ENCODE measurements around the gene MTOR. TPM values are rescaled to one million over a fixed set of nuclear protein-coding genes. Genes with fewer than 3 reads are reported as not detected.
A peak's percentile ranks its signal among the peaks of the same experiment; 100 is the strongest.
"Not testable (repeated sequence)": the region's sequence is repeated elsewhere in the genome, so short reads cannot be mapped to it uniquely, and the experiment has no call there.

The MTOR gene
- total and polyA plus RNA-seq, 10 donors, result 12.5 to 50.9 (median 35.5) TPM

GRCh38 chr1:11065796-11066195 is 196.6 kb downstream of the MTOR start:
- Histone ChIP-seq H3K9me3 (peaks cover 0 to 5% (median 0%) of the 10 kb centered on the region in 8 donors), H3K27me3 (replicated peaks in 1 of 7) (no peaks in the 10 kb centered on the region), H3K36me3 (peaks cover 0 to 79% (median 60%) of the 10 kb centered on the region in 6 donors), H3K4me1 (peaks cover 5 to 22% (median 11%) of the 10 kb centered on the region in 6 donors), H3K4me3 (no peak overlapping the region), H3K27ac (no peak overlapping the region)
- intact Hi-C loops (cut with DNase I; ENCODE audit: low total_unique reads), result no loop called here
- no peak for DNase-seq
- no peak for TF ChIP-seq CTCF (IDR thresholded peaks at IDR 0.05 in 8 of 11, conservative IDR thresholded peaks at IDR 0.05 in 3 of 11)
- WGBS, 5 donors, result 96 to 100% (median 97%) methylated on average over 1 of the region's 1 CpG

DNA sequence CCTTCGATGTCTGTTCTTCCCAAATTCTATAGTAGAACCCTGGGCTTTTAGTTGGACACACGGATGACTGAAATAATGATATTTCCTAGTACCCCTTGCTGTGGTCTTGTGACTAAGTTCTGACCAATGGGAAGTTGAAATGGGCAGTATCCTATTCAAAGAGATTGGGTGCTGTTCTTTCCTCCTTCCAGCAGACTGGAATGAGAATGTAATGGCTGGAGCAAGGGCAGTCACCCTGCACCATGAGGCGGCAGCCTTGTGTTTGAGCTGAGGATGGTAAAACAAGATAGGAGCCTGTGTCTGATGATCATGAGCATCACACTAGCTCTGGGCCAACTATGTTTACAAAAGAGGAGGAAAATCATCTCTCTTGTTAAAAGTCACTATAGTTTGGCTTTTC is 197.4 kb downstream of the MTOR start:
- Histone ChIP-seq H3K27ac (no peak overlapping the region), H3K9me3 (peaks cover 0 to 5% (median 0%) of the 10 kb centered on the region in 8 donors), H3K27me3 (replicated peaks in 1 of 7) (no peaks in the 10 kb centered on the region), H3K4me3 (no peak overlapping the region), H3K4me1 (peaks cover 8 to 28% (median 17%) of the 10 kb centered on the region in 6 donors), H3K36me3 (peaks cover 0 to 70% (median 52%) of the 10 kb centered on the region in 6 donors)
- WGBS, 5 donors, result 95 to 100% (median 96%) methylated on average over 3 of the region's 3 CpGs
- DNase-seq, result peak; percentile 6
- intact Hi-C loops (cut with DNase I; ENCODE audit: low total_unique reads), result no loop called here
- TF ChIP-seq POLR2A (IDR thresholded peaks at IDR 0.05) (no peak), POLR2AphosphoS5 (IDR thresholded peaks at IDR 0.05) (no peak), CTCF (IDR thresholded peaks at IDR 0.05 in 8 of 11, conservative IDR thresholded peaks at IDR 0.05 in 3 of 11) (no peak)

GRCh38 chr1:11063937-11064537 is 198.3 kb downstream of the MTOR start:
- DNase-seq; intact Hi-C loops (cut with DNase I; ENCODE audit: low total_unique reads); H3K4me3 ChIP-seq; H3K9me3 ChIP-seq; H3K27ac ChIP-seq; H3K27me3 ChIP-seq (replicated peaks in 1 of 7): not testable (repeated sequence)
- Histone ChIP-seq H3K4me1 (peaks cover 8 to 34% (median 23%) of the 10 kb centered on the region in 6 donors), H3K36me3 (peaks cover 0 to 61% (median 43%) of the 10 kb centered on the region in 6 donors)
- 91 to 95% (median 94%) methylated on average over 15 to 18 of the region's 18 CpGs for WGBS, 5 donors

DNA sequence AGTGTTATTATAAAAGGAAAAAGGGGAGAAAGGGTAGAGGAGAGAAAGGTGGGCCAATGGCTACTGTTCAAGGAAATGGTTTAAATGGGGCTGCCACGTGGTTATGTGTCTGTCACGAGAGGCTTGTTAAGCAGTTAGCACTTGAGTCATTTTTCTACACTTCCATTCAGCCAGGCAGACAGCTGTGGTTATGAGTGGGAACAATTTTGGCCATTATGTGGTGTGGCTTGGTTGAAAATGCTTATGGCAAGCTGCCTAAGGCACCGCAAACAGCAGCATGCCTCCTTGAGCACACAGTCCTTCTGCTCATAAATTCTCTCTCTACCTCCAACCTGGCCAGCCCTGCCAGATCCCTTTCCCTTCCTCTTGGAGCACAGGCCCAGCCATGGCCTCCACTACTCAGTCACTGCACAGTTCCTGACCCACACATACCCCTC is 199.4 kb downstream of the MTOR start:
- no peak for DNase-seq
- TF ChIP-seq CTCF (IDR thresholded peaks at IDR 0.05 in 8 of 11, conservative IDR thresholded peaks at IDR 0.05 in 3 of 11) (no peak), POLR2AphosphoS5 (IDR thresholded peaks at IDR 0.05) (no peak), POLR2A (IDR thresholded peaks at IDR 0.05) (no peak)
- H3K9me3 ChIP-seq, result peaks cover 0 to 5% (median 0%) of the 10 kb centered on the region in 8 donors
- H3K27ac ChIP-seq, result peak overlapping the region in 1 of 8 donors; percentile 16
- H3K4me3 ChIP-seq, result no peak overlapping the region
- peaks cover 0 to 53% (median 33%) of the 10 kb centered on the region in 6 donors for H3K36me3 ChIP-seq
- intact Hi-C loops (cut with DNase I; ENCODE audit: low total_unique reads), result no loop called here
- no peaks in the 10 kb centered on the region for H3K27me3 ChIP-seq (replicated peaks in 1 of 7)
- 47 to 77% (median 54%) methylated on average over 3 of the region's 3 CpGs for WGBS, 5 donors
- H3K4me1 ChIP-seq, result peaks cover 14 to 45% (median 30%) of the 10 kb centered on the region in 6 donors

All from spleen (tissue), 11 donors.